Right lobe of liver (tissue), 6 donors: ENCODE results near the gene EBPL. TPM values are rescaled to one million over a fixed set of nuclear protein-coding genes. Genes with fewer than 3 reads are reported as not detected.

Experiments
- ATAC-seq, 4 donors: fragments of 200-7000 bp; cut with Tn5 transposase; one replicate each; pipeline ENCODE4 v1.9.1; 2020; ENCODE audit warnings: mild to moderate bottlenecking in 4 of 4, moderate library complexity in 4 of 4
- DNase-seq, 3 donors: peaks; one replicate each; pipeline ENCODE4 v3.0.0-alpha.2; 2020
- H3K27ac ChIP-seq, 3 donors: fragments of 200-600 bp; one replicate each; pipeline ENCODE4 v1.8.0; 2022
- H3K27me3 ChIP-seq, 2 donors: fragments of 200-600 bp; one replicate each; pipeline ENCODE4 v1.8.0; 2022
- H3K36me3 ChIP-seq, 4 donors: fragments of 200-600 bp; sonication (generic) in 1 of 4; one replicate each; pipeline versions ENCODE4 v1.5.1 to v1.8.0; 2017 to 2022; ENCODE audit warnings: control low read depth in 1 of 4
- H3K4me1 ChIP-seq, 4 donors: fragments of 200-600 bp; sonication (generic) in 1 of 4; one replicate each; pipeline versions ENCODE4 v1.5.1 to v1.8.0; 2017 to 2022; ENCODE audit warnings: control low read depth in 1 of 4
- H3K4me3 ChIP-seq, 3 donors: fragments of 200-600 bp; one replicate each; pipeline ENCODE4 v1.8.0; 2022
- H3K9me3 ChIP-seq, 4 donors: fragments of 200-600 bp; sonication (generic) in 1 of 4; one replicate each; pipeline versions ENCODE4 v1.5.1 to v1.8.0; 2017 to 2022; ENCODE audit warnings: control low read depth in 1 of 4
- POLR2A ChIP-seq: fragments of 450-650 bp; IDR thresholded peaks from one replicate; pipeline ENCODE4 v1.6.1; 2017; ENCODE audit warnings: antibody characterized with exemption, mild to moderate bottlenecking
- WGBS: methylation state at CpG from one replicate; pipeline ENCODE4 v1.1.6; 2018; ENCODE audit warnings: low coverage, low lambda C conversion rate; ENCODE audit not compliant: insufficient coverage; ENCODE audit errors: missing lambda C conversion rate; 5-methylcytosine and 5-hydroxymethylcytosine counted together
- intact Hi-C, 2 donors: fragments of 100-400 bp; cut with DNase I; formaldehyde crosslinking; loops; one replicate each; pipeline versions ENCODE4 v1.11.2 to v1.14.1; 2022
- total RNA-seq, 6 experiments: library from RNA; depleted of rRNA in 2 of 6; stranded (reverse); fragments of >200 nt in 2 of 6; fragmentation: NEBNext Ultra II Directional in 3 of 6; extraction: Animal tissue kit (Norgen Biotek cat#: 25700) in 3 of 6; gene quantifications; one replicate each; pipeline versions ENCODE4 v1.1.0 to v1.2.4, GENCODE V29; 2016 to 2023
- TF ChIP-seq, protein P1 (sequence below), 4 donors: fragments of 200-600 bp in 3 of 4; fragments of 450-650 bp in 1 of 4; IDR thresholded peaks; one replicate each; pipeline versions ENCODE4 v1.5.1 to v1.8.0; 2016 to 2022; ENCODE audit warnings: antibody characterized with exemption in 4 of 4, mild to moderate bottlenecking in 2 of 4
- donor health status: DM: no; HTN: yes; CAD: no.
- donor health status: DM: no; HTN: no; CAD: no.
- donor health status: DM: no; HTN: no; CAD: no.
- donor health status: DM: no; HTN: yes; CAD: no.
- donor health status: DM: no; HTN: yes; CAD: no.

Gene EBPL
- total RNA-seq, 6 experiments from 2014 or later = 45.1 to 95.2 (median 55.4) TPM

- peak; percentile 39 to 65 (median 57) for DNase-seq
- TF ChIP-seq, protein P1, sequence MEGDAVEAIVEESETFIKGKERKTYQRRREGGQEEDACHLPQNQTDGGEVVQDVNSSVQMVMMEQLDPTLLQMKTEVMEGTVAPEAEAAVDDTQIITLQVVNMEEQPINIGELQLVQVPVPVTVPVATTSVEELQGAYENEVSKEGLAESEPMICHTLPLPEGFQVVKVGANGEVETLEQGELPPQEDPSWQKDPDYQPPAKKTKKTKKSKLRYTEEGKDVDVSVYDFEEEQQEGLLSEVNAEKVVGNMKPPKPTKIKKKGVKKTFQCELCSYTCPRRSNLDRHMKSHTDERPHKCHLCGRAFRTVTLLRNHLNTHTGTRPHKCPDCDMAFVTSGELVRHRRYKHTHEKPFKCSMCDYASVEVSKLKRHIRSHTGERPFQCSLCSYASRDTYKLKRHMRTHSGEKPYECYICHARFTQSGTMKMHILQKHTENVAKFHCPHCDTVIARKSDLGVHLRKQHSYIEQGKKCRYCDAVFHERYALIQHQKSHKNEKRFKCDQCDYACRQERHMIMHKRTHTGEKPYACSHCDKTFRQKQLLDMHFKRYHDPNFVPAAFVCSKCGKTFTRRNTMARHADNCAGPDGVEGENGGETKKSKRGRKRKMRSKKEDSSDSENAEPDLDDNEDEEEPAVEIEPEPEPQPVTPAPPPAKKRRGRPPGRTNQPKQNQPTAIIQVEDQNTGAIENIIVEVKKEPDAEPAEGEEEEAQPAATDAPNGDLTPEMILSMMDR (IDR thresholded peaks at IDR 0.05) = no peak
- no peak for TF ChIP-seq POLR2A
- 60% methylated on average over 4 of the region's 4 CpGs for WGBS
- Histone ChIP-seq H3K27ac (no peak overlapping the region), H3K27me3 (no peaks in the 10 kb centered on the region), H3K4me3 (no peak overlapping the region), H3K36me3 (no peaks in the 10 kb centered on the region), H3K9me3 (no peaks in the 10 kb centered on the region), H3K4me1 (no peaks in the 10 kb centered on the region)
- intact Hi-C loops = no loop called here
- peak; percentile 70 to 81 (median 76) for ATAC-seq
Measured at GRCh38 chr13:49641801-49642291, 49.4 kb downstream of the EBPL start.

DNA sequence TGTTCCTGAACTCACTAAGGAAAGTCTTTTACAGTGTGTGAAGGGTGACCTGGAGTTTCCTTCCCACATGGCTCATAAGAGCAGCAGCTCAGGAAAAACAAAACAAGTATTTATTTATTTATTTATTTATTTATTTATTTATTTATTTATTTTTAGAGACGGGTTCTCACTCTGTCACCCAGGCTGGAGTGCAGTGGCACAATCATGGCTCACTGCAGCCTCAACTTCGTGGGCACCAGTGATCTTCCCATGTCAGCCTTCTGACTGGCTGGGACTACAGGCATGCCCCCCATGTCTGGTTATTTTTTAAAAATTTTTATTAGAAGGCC, 52.6 kb downstream of the EBPL start:
- no peaks in the 10 kb centered on the region for H3K27me3 ChIP-seq
- H3K27ac ChIP-seq = no peak overlapping the region
- H3K9me3 ChIP-seq = no peaks in the 10 kb centered on the region
- no peaks in the 10 kb centered on the region for H3K36me3 ChIP-seq
- no peak overlapping the region for H3K4me3 ChIP-seq
- WGBS = 76% methylated on average over 2 of the region's 2 CpGs
- intact Hi-C loops = no loop called here
- no peak for DNase-seq
- TF ChIP-seq, protein P1 (IDR thresholded peaks at IDR 0.05) = no peak
- TF ChIP-seq POLR2A = no peak
- H3K4me1 ChIP-seq = no peaks in the 10 kb centered on the region
- ATAC-seq = no peak

DNA sequence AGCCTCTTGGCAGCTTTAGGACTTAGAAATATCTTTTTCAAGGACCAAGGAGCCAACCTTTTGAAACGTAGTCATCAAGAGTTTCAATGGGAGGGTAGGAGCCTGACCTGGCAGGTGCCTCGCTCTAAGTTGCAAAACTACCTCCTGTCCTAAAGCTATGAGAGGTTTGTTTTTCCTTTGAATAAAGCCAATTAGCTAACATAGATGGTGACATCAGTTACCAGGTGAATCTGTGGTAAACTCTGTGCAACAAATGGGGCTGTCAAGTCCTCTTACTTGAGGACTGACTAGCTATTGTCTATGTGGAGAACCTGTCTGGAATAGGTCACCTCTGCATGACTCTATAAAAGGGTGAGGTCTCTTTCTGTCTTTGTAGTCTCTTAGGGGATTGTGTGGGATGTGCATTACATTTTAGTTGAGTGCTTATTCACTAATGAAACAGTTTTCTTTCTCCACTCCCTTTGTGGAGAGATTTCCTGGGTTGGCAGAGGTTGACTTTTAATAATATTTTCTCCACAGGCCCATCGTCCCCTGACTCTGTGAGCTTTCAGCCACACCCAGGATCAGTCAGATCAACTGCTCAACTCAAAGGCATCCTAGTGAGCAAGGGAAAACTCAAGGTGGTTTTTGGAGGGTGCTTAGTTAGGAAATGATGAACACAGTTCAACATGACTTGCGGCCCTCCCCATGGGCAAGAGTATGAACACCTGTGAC, 53.1 kb downstream of the EBPL start:
- no peak for TF ChIP-seq POLR2A
- TF ChIP-seq, protein P1 (IDR thresholded peaks at IDR 0.05) = no peak
- 79% methylated on average over 3 of the region's 4 CpGs for WGBS
- intact Hi-C loops = no loop called here
- Histone ChIP-seq H3K9me3 (no peaks in the 10 kb centered on the region), H3K36me3 (no peaks in the 10 kb centered on the region), H3K4me1 (no peaks in the 10 kb centered on the region), H3K4me3 (no peak overlapping the region), H3K27me3 (no peaks in the 10 kb centered on the region), H3K27ac (no peak overlapping the region)
- ATAC-seq = no peak
- DNase-seq = no peak

- ATAC-seq (no peak), DNase-seq (no peak)
- no peak overlapping the region for H3K27ac ChIP-seq
- WGBS = 100% methylated on average over 3 of the region's 5 CpGs
- no peaks in the 10 kb centered on the region for H3K27me3 ChIP-seq
- no peaks in the 10 kb centered on the region for H3K36me3 ChIP-seq
- no peak for TF ChIP-seq POLR2A
- TF ChIP-seq, protein P1 (IDR thresholded peaks at IDR 0.05) = no peak
- no peaks in the 10 kb centered on the region for H3K9me3 ChIP-seq
- no peaks in the 10 kb centered on the region for H3K4me1 ChIP-seq
- no peak overlapping the region for H3K4me3 ChIP-seq
- intact Hi-C loops = no loop called here
Measured at GRCh38 chr13:49636705-49637104, 54.6 kb downstream of the EBPL start.
